NCI-H128 (cell line): Measurements from ENCODE around the gene FAF2.
"Not testable (repeated sequence)": the region's sequence is repeated elsewhere in the genome, so short reads cannot be mapped to it uniquely, and the experiment has no call there.

Experiments
- DNase-seq: peaks from one replicate; lab custom pipeline; 2025; ENCODE audit not compliant: unreplicated experiment; lab: John Stamatoyannopoulos, UW

Gene FAF2

DNA sequence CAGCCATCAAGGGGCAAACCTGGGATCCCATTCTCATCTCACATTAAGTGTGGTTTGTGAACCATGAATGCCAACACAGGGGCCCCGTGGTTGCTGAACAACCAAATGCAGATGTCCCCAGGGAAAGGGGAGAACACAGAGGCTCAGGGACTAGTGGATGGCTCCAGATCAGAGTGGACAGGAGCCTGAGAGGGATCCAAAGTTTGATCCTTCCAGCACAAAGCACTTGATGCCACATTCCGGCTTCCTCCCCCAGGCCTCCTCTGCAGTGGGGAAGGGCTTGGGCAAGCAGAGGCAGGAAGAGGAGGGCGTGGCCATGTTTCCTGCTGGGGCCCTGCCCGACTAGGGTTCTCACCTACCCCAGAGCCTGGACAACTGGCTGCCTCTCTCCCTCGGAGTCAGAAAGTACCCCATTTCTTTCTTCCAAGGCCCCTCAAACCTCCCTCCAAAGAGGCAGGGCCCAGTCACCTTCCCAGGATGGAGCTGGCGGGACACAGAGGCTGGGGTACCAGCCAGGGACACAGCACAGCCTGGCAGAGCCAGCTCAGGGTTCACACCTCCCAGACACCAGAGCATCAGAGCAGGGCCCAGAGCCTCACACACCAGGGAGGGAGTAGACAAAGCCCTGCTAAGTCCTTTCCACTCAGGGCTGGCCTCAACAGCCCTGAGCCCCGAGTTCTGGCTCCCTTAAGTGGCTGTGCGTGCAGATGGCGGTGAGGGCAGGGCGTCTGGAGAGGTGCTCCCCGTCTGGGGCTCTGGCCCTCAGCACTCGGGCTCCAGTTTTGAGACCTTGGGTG lies 93.4 kb downstream of the FAF2 start:
- DNase-seq, result peak; percentile 4

- DNase-seq, result no peak
Measured at GRCh38 chr5:176542135-176542595, 94.0 kb downstream of the FAF2 start.

GRCh38 chr5:176542596-176543427 lies 94.6 kb downstream of the FAF2 start:
- DNase-seq, result no peak

DNA sequence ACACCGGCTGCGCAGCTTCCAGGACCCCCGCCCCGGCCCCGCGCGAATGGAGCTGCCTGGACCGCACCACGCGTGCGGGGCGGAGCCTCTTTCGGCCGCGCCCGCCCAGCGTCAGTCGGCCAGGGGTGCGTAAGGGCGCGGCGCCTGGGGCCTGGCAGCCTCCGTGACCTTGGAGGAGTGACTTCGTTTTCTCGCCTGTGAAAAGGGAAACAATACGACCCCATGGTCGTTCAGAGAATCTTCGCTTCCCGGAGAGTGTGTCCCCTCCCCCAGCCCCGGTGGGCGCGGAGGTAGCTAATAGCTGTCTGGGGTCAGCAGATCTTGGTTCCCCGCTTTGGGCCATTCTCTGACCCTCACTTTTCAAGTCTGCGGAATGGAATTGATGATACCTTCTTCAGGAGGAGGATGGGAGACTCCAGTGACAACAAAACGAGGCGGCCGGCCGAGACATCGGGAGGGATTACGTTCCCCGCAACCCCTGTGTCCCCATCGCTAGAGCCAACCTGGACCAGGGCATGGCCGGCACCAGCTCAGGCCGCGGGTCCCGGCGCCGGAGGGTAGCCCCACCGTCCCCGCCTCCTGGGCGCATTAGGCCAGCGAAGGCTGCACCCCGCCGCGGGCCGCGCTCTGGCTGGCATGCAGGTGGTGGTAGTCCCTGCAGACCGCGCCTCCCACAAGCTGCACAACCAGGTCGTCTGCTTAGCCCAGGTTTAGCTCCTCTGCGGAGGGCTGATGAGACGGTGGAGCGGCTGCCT lies 95.4 kb downstream of the FAF2 start:
- DNase-seq, result peak; percentile 39

- no peak for DNase-seq
Measured at GRCh38 chr5:176545388-176545736, 97.2 kb downstream of the FAF2 start.

DNA sequence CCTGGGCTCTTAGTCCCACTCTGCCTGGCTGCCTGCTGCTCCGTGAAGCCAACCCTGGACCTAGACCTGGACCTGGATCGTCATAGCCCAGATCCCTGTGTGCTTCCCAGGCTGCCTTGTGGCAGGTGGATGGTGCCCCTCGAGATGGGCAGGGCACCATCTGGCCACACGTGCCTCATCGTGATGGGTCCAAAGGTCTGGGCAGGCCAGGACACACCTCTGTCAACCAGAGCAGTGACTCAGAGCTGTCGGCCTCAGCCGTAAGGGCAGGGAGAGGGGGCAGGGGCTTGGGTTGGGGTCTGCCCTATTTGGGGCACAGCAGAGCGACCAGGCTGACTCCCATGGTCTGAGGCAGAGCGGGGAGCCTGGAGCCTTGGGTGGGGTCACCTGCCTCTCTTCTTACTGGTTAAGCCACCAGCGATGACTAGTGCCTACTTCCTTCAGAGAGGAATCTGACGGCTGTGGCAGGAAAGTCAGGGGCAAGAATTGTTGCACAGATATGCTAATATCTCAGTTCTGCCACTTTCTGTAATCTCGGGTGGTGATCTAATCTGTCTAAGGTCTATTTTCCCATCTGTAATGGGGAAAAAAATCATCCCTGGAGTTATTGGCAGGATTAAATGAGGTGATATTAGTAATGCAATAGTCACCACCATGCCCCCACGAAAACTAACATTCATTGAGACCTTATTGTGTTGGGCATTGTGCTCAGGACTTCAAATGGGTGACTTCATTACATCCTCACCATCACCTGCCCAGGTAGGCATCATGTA lies 97.7 kb downstream of the FAF2 start:
- no peak for DNase-seq

DNA sequence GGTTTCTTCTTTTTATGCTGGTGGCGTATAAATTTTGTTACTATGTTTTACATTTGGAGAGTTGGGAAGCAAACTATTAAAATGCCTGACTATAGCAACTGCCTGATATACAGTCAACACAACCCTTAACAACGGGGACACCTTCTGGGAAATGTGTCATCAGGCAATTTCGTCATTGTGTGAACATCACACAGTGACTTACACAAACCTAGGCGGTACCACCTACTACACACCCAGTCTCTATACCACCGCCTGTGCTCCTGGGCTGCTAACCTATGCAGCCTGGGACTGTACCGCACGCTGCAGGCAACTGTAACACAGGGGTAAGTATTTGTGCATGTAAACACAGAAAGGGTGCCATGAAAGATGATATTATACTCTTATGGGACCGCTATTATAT lies 99.6 kb downstream of the FAF2 start:
- no peak for DNase-seq

DNA sequence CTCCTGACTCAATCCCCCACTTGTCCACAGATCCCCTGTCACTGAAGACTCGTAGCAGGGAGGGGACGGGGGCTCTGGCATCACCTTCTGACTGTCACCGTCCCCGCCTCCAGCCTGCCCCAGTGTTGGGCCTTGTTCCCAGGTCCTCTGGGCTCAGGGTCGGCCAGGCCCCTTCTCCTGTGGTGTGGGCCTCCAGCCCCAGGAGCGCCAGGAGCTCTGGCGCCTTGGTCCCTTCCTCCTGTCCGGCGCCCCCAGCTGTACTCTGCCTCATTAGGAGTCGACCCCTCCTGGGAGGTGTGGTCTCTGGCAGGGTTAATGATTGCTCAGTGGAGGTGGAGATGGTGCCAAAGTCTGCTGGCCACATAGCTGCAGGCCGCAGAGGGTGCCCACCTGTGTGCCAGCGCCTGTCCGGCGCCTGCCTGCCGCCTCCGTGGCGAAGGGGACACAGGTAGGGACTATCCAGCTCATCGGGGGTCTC lies 100.8 kb downstream of the FAF2 start, which contains the start of gene CDHR2:
TSS of gene CDHR2 (plus strand) at position 376 of the 478 bp plus-strand sequence. CDS start 16,011 bp downstream, outside the sequence.
- DNase-seq, result no peak

- no peak for DNase-seq
Measured at GRCh38 chr5:176549871-176550270, 101.7 kb downstream of the FAF2 start.

DNA sequence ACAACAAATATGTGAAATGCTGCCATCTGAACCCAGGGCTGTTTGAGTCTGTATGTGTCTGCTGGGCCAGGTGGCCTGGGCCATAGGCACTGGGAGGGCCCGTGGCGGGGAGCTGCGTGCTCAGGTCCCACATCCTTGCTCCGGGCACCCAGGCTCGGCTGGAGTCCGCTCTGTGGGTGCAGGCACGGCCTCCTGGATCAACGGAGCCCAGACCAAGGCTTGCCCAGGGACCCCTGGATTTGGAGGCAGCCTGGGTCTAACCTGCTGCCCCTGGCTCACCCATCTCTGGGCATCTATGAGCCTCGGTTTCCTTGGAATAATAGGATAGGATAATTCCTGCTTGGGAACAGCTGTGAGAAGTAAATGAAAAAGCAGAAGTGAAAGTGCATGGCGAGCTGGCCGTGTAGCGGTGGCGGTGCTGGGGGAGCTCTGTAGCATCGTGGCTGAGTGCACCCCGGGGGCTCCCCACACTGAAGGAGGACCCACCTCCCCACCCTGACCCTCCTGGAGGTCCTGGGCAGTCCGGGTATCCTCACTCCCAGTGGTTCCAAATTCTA lies 102.2 kb downstream of the FAF2 start:
- no peak for DNase-seq

GRCh38 chr5:176550937-176551336 lies 102.8 kb downstream of the FAF2 start:
- DNase-seq, result not testable (repeated sequence)

DNA sequence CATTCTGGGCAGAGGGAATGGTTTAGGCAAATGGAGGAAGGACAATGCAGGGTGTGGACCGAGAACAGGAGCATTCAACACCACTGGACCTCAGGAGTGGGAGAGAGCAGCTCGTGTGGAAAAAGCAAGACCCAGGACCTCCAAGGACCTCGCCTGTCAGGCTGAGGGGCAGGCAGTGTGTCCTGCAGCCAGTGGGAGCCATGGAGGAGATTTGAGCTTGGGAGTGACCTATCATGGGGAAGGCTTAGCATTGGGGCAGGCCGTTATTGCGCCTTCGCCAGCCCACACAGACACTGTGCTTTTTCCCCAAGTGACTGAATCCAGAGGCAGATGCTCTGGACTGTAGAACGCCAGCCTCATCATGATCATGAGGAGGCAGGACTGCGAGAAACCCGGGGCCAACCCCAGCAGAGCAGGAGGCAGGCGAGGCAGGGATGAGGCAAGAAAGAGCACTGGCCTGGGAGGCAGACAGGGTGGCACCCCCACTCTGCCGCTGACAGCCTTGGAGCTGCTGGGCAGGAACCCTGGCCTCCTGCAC lies 104.2 kb downstream of the FAF2 start:
- no peak for DNase-seq

DNA sequence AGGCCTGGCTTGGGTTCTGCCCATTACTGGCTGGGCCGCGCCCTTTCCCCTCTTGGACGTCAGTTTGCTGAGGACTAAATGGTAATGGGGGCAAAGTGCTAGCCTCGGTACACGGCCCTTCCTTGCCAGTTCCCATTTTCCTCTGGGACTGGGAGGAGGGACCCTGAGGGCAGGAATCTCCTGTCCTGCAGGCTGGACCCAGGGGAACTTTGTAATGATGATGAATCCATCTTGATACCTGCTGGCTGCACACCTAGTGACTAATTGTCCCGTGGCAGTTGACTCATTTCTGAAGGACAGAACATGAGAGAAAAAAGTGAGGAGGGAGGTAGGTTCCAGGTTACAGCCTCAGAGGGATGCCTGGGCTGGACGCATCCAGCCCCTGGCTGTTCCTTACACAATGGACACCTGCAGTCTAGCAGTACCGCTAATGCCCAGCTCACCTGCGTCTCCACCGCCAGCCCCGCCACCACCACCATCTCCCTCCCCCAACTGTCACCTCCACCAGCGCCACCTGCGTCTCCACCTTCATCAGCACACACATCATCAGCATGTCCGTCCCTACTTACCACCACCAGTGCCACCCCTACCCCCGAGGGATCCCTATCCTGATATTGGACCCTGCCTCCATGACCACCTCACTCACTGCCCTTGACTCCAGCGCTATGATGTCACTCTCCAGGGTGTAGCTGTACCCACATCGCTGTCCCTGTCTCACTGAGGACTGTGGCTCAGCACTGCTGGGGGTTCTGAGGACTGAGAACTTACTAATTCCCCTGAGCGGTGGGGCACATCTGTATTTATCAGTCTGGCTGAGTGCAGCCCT lies 105.3 kb downstream of the FAF2 start:
- no peak for DNase-seq

DNA sequence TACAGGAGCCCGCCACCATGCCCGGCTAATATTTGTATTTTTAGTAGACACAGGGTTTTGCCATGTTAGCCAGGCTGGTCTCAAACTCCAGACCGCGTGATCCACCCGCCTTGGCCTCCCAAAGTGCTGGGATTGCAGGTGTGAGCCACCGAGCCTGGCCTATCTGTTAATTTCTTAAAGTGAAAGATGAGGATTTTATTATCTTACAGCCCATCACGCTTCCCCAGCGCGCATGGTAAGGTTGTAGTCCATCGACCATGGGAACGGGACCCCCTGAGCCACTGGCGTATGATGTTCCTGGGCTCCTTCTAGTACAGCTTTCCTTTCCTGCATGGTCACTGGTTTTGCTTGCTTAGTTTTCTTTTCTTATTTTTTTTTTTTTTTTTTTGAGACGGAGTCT lies 109.7 kb downstream of the FAF2 start:
- no peak for DNase-seq
